SK-N-MC (cell line): ENCODE data around the gene MRPL49.

ENCODE experiments used
- DNase-seq: peaks from one replicate; pipeline ENCODE4 v3.0.0-alpha.2; 2011; ENCODE audit warnings: low read depth, low spot score
- H3K27ac ChIP-seq: fragments of 200-600 bp; sonication (generic); 2 replicates; pipeline ENCODE4 v1.5.1; 2016; ENCODE audit warnings: mixed run types
- H3K36me3 ChIP-seq: fragments of 200-600 bp; sonication (generic); 2 replicates; pipeline ENCODE4 v1.6.1; 2017; ENCODE audit warnings: antibody characterized with exemption, low read length, mixed read lengths; ENCODE audit not compliant: insufficient read depth
- H3K4me3 ChIP-seq: fragments of 200-600 bp; sonication (generic); 2 replicates; pipeline ENCODE4 v1.5.1; 2016
- H3K9ac ChIP-seq: fragments of 200-600 bp; sonication (generic); 2 replicates; pipeline ENCODE4 v1.8.0; 2017; ENCODE audit warnings: mixed run types, mixed read lengths; ENCODE audit not compliant: insufficient read length
- H3K9me3 ChIP-seq: fragments of 200-600 bp; sonication (generic); 2 replicates; pipeline ENCODE4 v1.6.1; 2017; ENCODE audit warnings: low read depth, mild to moderate bottlenecking, antibody characterized with exemption, low read length, moderate library complexity, mixed read lengths
- EZH2 ChIP-seq: fragments of 200-600 bp; sonication (generic); IDR thresholded peaks from one replicate; pipeline ENCODE4 v1.6.1; 2017; ENCODE audit warnings: antibody characterized with exemption
- FOXP2 ChIP-seq: optimal IDR thresholded peaks from 2 replicates; pipeline ENCODE3; 2011; ENCODE audit warnings: mild to moderate bottlenecking, moderate library complexity; ENCODE audit not compliant: insufficient read depth; ENCODE audit errors: extremely low read length, control extremely low read depth
- POLR2AphosphoS5 ChIP-seq: IDR thresholded peaks from 2 replicates; pipeline ENCODE4 v1.6.1; 2012; ENCODE audit warnings: mild to moderate bottlenecking, low read depth, low read length, borderline replicate concordance

MRPL49 gene

DNA sequence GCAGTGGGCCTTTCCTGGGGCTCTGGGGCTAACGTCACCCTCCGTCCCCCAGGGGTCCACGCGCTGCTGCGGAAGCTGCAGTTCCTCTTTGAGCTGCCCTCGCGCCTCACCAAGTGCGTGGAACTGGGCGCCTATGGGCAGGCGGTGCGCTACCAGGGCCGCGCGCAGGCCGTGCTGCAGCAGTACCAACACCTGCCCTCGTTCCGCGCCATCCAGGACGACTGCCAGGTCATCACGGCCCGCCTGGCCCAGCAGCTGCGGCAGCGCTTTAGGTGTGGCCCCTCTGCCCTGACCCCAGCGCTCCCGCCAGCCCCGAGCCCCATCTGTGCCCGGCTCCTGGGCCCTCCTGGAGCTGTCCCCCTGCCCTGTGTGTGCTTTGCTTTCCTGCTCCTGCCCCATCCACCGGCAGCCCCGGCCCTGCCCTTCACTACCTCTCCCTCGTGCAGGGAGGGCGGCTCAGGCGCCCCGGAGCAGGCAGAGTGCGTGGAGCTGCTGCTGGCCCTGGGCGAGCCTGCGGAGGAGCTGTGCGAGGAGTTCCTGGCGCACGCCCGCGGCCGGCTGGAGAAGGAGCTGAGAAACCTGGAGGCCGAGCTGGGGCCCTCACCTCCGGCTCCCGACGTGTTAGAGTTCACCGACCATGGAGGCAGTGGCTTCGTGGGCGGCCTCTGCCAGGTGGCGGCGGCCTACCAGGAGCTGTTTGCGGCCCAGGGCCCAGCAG is 14.2 kb upstream of the MRPL49 start:
- TF ChIP-seq POLR2AphosphoS5 (no peak), FOXP2 (no peak), EZH2 (no peak)
- no peak for DNase-seq
- no peaks in the 10 kb centered on the region for H3K9me3 ChIP-seq
- no peak overlapping the region for H3K4me3 ChIP-seq
- H3K36me3 ChIP-seq = no peaks in the 10 kb centered on the region
- no peak overlapping the region for H3K9ac ChIP-seq
- no peak overlapping the region for H3K27ac ChIP-seq

DNA sequence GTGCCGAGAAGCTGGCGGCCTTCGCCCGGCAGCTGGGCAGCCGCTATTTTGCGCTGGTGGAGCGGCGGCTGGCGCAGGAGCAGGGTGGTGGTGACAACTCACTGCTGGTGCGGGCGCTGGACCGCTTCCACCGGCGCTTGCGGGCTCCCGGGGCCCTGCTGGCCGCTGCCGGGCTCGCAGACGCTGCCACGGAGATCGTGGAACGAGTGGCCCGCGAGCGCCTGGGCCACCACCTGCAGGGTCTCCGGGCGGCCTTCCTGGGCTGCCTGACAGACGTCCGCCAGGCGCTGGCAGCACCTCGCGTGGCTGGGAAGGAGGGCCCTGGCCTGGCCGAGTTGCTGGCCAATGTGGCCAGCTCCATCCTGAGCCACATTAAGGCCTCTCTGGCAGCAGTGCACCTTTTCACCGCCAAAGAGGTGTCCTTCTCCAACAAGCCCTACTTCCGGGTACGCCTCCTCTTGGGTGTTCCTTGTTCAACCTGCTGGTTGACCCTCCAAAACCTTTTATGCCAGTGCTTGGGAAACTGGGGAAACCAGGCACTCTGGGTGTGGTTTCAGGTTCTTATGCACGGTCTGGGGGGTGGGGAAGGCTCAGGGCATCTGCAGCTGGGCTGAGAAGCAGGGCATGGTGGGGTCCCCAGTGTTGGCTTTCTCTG is 13.5 kb upstream of the MRPL49 start:
- no peak for DNase-seq
- H3K9ac ChIP-seq = no peak overlapping the region
- no peak overlapping the region for H3K4me3 ChIP-seq
- no peaks in the 10 kb centered on the region for H3K9me3 ChIP-seq
- no peaks in the 10 kb centered on the region for H3K36me3 ChIP-seq
- no peak overlapping the region for H3K27ac ChIP-seq
- TF ChIP-seq EZH2 = no peak
- TF ChIP-seq POLR2AphosphoS5 = no peak
- TF ChIP-seq FOXP2 = no peak

DNA sequence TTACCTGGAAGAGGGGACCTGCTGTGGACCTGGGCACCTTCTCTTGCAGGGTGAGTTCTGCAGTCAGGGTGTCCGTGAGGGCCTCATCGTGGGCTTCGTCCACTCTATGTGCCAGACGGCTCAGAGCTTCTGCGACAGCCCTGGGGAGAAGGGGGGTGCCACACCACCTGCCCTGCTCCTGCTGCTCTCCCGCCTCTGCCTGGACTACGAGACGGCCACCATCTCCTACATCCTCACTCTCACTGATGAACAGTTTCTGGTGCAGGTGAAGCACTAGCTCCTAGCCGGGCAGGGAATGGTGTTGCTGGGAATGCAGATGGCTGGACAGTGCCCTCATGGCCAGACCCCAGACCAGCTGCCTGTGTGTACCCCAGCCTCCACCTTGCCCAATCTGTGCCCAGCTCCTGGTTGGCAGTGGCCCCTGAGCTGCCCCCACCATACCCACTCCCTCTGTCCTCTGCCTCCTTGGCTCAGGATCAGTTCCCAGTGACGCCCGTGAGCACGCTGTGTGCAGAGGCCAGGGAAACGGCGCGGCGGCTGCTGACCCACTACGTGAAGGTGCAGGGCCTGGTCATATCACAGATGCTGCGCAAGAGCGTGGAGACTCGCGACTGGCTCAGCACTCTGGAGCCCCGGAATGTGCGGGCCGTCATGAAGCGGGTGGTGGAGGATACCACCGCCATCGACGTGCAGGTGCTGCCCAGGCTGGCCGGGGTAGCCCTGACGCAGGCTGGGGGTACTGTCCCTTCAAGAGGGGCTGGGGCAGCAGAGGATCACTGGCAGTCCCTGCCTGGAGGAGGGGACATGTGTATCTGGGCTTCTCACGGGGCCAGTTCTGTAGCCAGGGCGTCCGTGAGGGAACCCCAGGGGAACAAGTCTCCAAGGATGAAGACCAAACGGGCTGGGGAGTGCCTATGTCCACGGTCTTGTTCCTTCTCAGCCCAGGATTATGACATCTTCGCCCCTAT is 12.6 kb upstream of the MRPL49 start:
- TF ChIP-seq EZH2 = no peak
- TF ChIP-seq FOXP2 = no peak
- TF ChIP-seq POLR2AphosphoS5 = no peak
- no peaks in the 10 kb centered on the region for H3K36me3 ChIP-seq
- no peak overlapping the region for H3K9ac ChIP-seq
- H3K27ac ChIP-seq = no peak overlapping the region
- H3K4me3 ChIP-seq = no peak overlapping the region
- no peaks in the 10 kb centered on the region for H3K9me3 ChIP-seq
- DNase-seq = no peak

DNA sequence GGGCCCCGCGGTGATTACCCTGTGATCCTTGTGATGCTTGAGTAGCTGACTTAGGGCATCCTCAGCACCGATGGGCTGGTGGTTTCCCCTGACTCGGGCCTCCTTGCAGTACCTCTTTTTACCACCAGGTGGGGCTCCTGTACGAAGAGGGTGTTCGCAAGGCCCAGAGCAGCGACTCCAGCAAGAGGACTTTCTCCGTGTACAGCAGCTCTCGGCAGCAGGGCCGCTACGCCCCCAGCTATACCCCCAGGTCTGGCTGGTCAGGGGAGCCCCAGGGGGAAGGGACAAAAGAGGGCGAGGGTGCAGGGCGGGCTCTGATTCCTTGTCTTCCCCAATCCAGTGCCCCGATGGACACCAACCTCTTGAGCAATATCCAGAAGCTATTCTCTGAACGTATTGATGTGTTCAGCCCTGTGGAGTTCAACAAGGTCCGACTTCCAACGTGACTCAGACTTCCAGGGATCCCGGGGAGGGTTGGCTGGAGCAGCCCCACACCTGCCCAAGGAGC is 11.7 kb upstream of the MRPL49 start:
- H3K4me3 ChIP-seq = peak overlapping the region; percentile 37; the same call in 1 of the 2 replicates
- TF ChIP-seq FOXP2 = no peak
- TF ChIP-seq POLR2AphosphoS5 = peak; percentile 37; the same call in 1 of the 2 replicates
- TF ChIP-seq EZH2 = no peak
- DNase-seq = peak; percentile 58
- no peak overlapping the region for H3K9ac ChIP-seq
- H3K36me3 ChIP-seq = no peaks in the 10 kb centered on the region
- no peaks in the 10 kb centered on the region for H3K9me3 ChIP-seq
- no peak overlapping the region for H3K27ac ChIP-seq

DNA sequence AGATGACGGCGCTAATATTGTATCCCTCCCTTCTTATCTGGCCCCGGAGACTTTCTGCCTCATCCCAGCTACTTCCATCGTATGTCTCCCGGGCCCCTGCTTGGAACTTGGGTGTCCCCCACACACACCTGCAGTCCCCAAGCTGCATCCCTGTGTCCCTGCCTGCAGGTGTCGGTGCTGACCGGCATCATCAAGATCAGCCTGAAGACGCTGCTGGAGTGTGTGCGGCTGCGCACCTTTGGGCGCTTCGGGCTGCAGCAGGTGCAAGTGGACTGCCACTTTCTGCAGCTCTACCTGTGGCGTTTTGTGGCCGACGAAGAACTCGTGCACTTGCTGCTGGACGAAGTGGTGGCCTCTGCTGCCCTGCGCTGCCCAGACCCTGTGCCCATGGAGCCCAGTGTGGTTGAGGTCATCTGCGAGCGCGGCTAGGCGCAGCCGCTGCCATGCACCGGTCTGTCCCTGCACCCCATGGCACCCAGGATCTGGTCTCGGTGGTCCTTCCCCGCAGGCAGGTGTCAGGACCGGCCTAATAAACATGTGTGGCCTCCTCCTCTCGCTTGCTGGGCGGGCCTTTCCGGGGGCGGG is 10.9 kb upstream of the MRPL49 start:
- no peak for DNase-seq
- Histone ChIP-seq H3K27ac (no peak overlapping the region), H3K36me3 (no peaks in the 10 kb centered on the region), H3K4me3 (peak overlapping the region; percentile 98), H3K9me3 (no peaks in the 10 kb centered on the region), H3K9ac (no peak overlapping the region)
- no peak for TF ChIP-seq EZH2
- no peak for TF ChIP-seq POLR2AphosphoS5

DNA sequence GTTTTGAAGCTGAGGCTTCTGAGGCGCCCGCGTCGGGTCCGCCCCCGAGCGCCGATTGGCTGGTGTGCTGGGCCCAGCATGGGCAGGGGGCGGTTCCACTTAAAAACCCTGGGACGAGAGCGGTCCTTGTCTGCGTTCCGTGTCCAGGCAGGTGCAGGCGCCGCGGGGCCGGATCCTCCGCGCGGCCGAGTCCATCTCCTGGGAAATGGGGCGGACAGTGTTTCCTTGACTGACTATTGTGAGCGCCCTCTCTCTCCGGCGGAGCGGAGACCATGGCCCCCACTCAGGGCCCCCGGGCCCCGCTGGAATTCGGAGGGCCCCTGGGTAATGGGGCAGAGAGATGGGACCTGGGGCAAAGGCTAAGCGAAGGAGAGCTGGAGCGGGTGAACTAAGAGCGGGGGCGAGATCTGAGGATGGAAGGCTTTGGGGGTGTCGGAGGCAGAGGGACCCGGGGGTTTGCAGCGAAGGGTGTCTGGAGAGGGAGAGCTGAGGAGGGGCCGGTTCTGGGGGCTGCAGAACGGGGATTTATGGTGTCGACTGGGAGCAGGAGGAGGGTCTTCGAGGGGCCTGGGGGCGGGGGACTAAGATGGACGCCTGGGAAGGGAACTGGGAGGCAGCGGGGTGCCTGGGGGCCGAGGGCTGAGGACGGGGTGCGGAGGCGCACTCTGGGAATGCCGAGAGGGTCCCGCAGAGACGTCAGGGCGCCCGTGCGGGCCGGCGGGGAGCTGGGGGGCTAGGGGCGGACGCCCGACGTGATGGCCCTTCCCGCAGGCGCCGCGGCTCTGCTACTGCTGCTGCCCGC is 10.2 kb upstream of the MRPL49 start, which contains the start of gene TM7SF2:
Gene TM7SF2, plus strand, starts transcription at position 129 of the 802 bp plus-strand sequence. Its CDS starts 144 bp downstream, at position 273.
- Histone ChIP-seq H3K9me3 (no peaks in the 10 kb centered on the region), H3K9ac (peak within 1 kb of the TSS; percentile 83), H3K36me3 (no peaks in the 10 kb centered on the region), H3K27ac (0 out of 2 replicates have a peak within 1 kb of the TSS, but pooled peaks have one; percentile 6), H3K4me3 (peak within 1 kb of the TSS; percentile 98)
- DNase-seq = no peak
- no peak for TF ChIP-seq EZH2
- peak; percentile 98 for TF ChIP-seq POLR2AphosphoS5

DNA sequence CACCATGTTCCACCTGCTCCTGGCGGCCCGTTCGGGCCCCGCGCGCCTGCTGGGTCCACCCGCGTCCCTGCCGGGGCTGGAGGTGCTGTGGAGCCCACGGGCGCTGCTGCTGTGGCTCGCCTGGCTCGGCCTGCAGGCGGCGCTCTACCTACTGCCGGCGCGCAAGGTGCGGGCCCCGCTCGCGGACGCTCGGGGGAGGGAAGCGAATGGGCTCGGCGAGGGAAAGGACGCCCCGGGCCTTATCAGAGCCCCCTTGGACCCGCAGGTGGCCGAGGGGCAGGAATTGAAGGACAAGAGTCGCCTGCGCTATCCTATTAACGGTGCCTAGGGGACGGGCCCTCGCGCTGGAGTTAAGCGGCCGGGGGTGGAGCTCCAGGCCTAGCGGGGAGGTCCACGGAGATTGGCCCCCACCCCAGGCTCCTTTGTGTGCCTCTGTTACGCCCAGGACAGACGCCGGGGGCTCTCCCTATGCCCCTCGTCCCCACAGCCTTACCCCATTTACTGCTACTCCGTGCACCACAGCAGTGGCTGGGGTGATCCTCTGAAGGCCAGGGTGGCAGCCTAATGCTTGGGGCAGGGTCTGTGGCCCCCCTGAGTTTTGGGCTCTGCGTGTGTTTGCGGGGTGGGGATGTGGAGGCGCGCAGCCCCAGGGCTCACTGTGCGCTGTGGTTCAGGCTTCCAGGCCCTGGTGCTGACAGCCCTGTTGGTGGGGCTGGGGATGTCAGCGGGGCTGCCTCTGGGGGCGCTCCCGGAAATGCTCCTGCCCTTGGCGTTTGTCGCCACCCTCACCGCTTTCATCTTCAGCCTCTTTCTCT is 9.4 kb upstream of the MRPL49 start:
- Histone ChIP-seq H3K9ac (peak overlapping the region; percentile 83), H3K9me3 (no peaks in the 10 kb centered on the region), H3K36me3 (no peaks in the 10 kb centered on the region), H3K4me3 (peak overlapping the region; percentile 98), H3K27ac (no peak overlapping the region)
- TF ChIP-seq FOXP2 (no peak), POLR2AphosphoS5 (no peak; the same call in 1 of the 2 replicates), EZH2 (no peak)
- no peak for DNase-seq
